Nephron (organoid): ENCODE data around the gene ELMO1.

ENCODE experiments used
- H3K27ac Mint-ChIP-seq, 3 experiments: 2 replicates each; pipeline ENCODE4 v1.8.0; 2020; ENCODE audit warnings: mixed read lengths in 3 of 3, mild to moderate bottlenecking in 2 of 3, moderate library complexity in 1 of 3
- H3K27me3 Mint-ChIP-seq: 2 replicates; pipeline ENCODE4 v1.8.0; 2021; ENCODE audit warnings: low read depth, mild to moderate bottlenecking, moderate library complexity, mixed read lengths
- H3K36me3 Mint-ChIP-seq: 2 replicates; pipeline ENCODE4 v1.8.0; 2020; ENCODE audit warnings: low read depth, mixed read lengths
- H3K4me1 Mint-ChIP-seq: 2 replicates; pipeline ENCODE4 v1.8.0; 2020; ENCODE audit warnings: mixed read lengths
- H3K4me3 Mint-ChIP-seq, 3 experiments: 2 replicates each; pipeline ENCODE4 v1.8.0; 2020; ENCODE audit warnings: mild to moderate bottlenecking in 3 of 3, mixed read lengths in 3 of 3, moderate library complexity in 2 of 3
- H3K9me3 Mint-ChIP-seq: 2 replicates; pipeline ENCODE4 v1.8.0; 2020; ENCODE audit warnings: mixed read lengths
- CTCF ChIP-seq, 3 experiments: fragments of 200-600 bp; sonication (generic); IDR thresholded peaks; one replicate each; pipeline ENCODE4 v1.5.0; 2021; ENCODE audit warnings: antibody characterized with exemption in 3 of 3; ENCODE audit not compliant: unreplicated experiment in 3 of 3

ELMO1 gene

GRCh38 chr7:37018954-37019353 is 429.7 kb downstream of the ELMO1 start:
- H3K4me1 Mint-ChIP-seq: peaks cover 1% of the 10 kb centered on the region
- no peaks in the 10 kb centered on the region for H3K27me3 Mint-ChIP-seq
- TF ChIP-seq CTCF (IDR thresholded peaks at IDR 0.05; ENCODE audit: unreplicated experiment in 3 of 3): no peak
- H3K4me3 Mint-ChIP-seq: no peak overlapping the region
- no peaks in the 10 kb centered on the region for H3K9me3 Mint-ChIP-seq
- H3K36me3 Mint-ChIP-seq: no peaks in the 10 kb centered on the region
- H3K27ac Mint-ChIP-seq: no peak overlapping the region

- no peak for TF ChIP-seq CTCF (IDR thresholded peaks at IDR 0.05; ENCODE audit: unreplicated experiment in 3 of 3)
- Mint-ChIP-seq H3K4me3 (no peak overlapping the region), H3K27ac (no peak overlapping the region), H3K9me3 (no peaks in the 10 kb centered on the region), H3K36me3 (no peaks in the 10 kb centered on the region), H3K4me1 (peaks cover 26% of the 10 kb centered on the region), H3K27me3 (no peaks in the 10 kb centered on the region)
Measured at GRCh38 chr7:37016064-37016878, 432.4 kb downstream of the ELMO1 start.

GRCh38 chr7:37015353-37016034 is 433.2 kb downstream of the ELMO1 start:
- H3K36me3 Mint-ChIP-seq: no peaks in the 10 kb centered on the region
- peaks cover 30% of the 10 kb centered on the region for H3K4me1 Mint-ChIP-seq
- no peak overlapping the region for H3K27ac Mint-ChIP-seq
- H3K27me3 Mint-ChIP-seq: no peaks in the 10 kb centered on the region
- no peak for TF ChIP-seq CTCF (IDR thresholded peaks at IDR 0.05; ENCODE audit: unreplicated experiment in 3 of 3)
- no peak overlapping the region for H3K4me3 Mint-ChIP-seq
- H3K9me3 Mint-ChIP-seq: no peaks in the 10 kb centered on the region

GRCh38 chr7:37013771-37014170 is 434.9 kb downstream of the ELMO1 start:
- TF ChIP-seq CTCF (IDR thresholded peaks at IDR 0.05; ENCODE audit: unreplicated experiment in 3 of 3): no peak
- Mint-ChIP-seq H3K36me3 (no peaks in the 10 kb centered on the region), H3K9me3 (no peaks in the 10 kb centered on the region), H3K27me3 (no peaks in the 10 kb centered on the region), H3K4me3 (no peak overlapping the region), H3K27ac (no peak overlapping the region), H3K4me1 (peaks cover 46% of the 10 kb centered on the region)

GRCh38 chr7:37011151-37011890 is 437.3 kb downstream of the ELMO1 start:
- Mint-ChIP-seq H3K4me1 (peaks cover 65% of the 10 kb centered on the region), H3K36me3 (no peaks in the 10 kb centered on the region), H3K27ac (no peak overlapping the region), H3K27me3 (no peaks in the 10 kb centered on the region), H3K9me3 (no peaks in the 10 kb centered on the region), H3K4me3 (no peak overlapping the region)
- no peak for TF ChIP-seq CTCF (IDR thresholded peaks at IDR 0.05; ENCODE audit: unreplicated experiment in 3 of 3)
